Rectal smooth muscle tissue (tissue), 1 donor: ENCODE results near the gene CLPX.

Experiments
- H3K27ac ChIP-seq: one replicate; pipeline ENCODE4 v1.7.0; 2013; ENCODE audit warnings: low read depth, low read length, inconsistent platforms
- H3K27me3 ChIP-seq: one replicate; pipeline ENCODE4 v1.7.0; 2013; ENCODE audit warnings: low read length; ENCODE audit not compliant: control insufficient read depth, insufficient read depth
- H3K36me3 ChIP-seq: one replicate; pipeline ENCODE4 v1.7.0; 2013; ENCODE audit warnings: low read length; ENCODE audit not compliant: control insufficient read depth, insufficient read depth
- H3K4me1 ChIP-seq: one replicate; pipeline ENCODE4 v1.7.0; 2013; ENCODE audit warnings: low read length; ENCODE audit not compliant: control insufficient read depth, insufficient read depth
- H3K4me3 ChIP-seq: one replicate; pipeline ENCODE4 v1.7.0; 2013; ENCODE audit warnings: low read length
- H3K9ac ChIP-seq: one replicate; pipeline ENCODE4 v1.7.0; 2013; ENCODE audit warnings: low read length

CLPX gene

GRCh38 chr15:65214010-65214409 is 28.9 kb upstream of the CLPX start:
- Histone ChIP-seq H3K36me3 (no peaks in the 10 kb centered on the region), H3K27ac (no peak overlapping the region), H3K4me1 (peaks cover 10% of the 10 kb centered on the region), H3K27me3 (no peaks in the 10 kb centered on the region), H3K4me3 (no peak overlapping the region), H3K9ac (no peak overlapping the region)

DNA sequence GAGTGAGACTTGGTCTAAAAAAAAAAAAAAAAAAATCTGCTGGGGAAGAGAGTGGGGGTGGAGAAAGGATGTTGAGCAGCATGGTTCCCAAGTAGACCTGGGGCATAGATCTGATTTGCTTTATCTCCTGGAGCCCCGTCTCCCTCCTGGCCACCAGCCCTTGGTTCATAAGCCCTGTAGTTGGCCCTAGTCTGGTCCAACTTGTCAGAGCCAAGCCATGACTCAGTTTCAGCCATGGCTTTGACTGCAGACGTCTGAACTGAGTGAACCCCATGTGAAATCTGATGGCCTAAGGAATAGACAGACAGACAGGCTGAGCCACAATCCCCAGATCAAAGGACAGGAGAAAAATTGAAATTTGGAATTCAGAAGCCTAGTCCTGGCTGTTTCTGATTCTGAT is 28.1 kb upstream of the CLPX start:
- Histone ChIP-seq H3K27me3 (no peaks in the 10 kb centered on the region), H3K9ac (no peak overlapping the region), H3K4me3 (no peak overlapping the region), H3K27ac (no peak overlapping the region), H3K4me1 (peaks cover 10% of the 10 kb centered on the region), H3K36me3 (no peaks in the 10 kb centered on the region)

- no peak overlapping the region for H3K4me3 ChIP-seq
- peaks cover 14% of the 10 kb centered on the region for H3K4me1 ChIP-seq
- no peaks in the 10 kb centered on the region for H3K36me3 ChIP-seq
- no peak overlapping the region for H3K9ac ChIP-seq
- no peaks in the 10 kb centered on the region for H3K27me3 ChIP-seq
- no peak overlapping the region for H3K27ac ChIP-seq
These were observed 27.0 kb upstream of the CLPX start for GRCh38 chr15:65212097-65212496.

DNA sequence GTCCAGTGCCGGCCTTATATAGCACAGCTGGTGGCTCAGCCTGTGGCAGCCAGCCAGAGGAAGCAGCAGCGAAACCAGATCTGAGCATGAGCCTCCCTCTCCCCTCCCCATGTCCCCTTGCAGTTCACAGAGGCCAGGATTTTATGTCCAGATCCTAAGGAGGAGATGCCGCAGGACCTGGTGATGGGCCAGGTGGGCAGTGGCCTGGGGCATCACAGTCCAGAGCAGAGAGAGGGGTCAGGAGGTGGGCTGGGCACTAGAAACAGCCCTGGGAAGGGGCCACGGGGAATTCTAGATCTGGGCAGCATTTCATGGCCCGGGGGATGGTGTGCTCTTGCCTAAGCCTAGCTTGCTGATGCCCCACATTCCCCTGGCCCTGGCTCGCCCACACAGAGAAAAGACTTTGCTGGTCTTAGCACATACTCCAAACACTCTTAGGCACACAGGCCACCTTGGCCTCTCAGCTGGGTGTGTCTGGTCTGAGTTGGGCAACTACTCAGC is 26.4 kb upstream of the CLPX start:
- H3K27ac ChIP-seq, result no peak overlapping the region

DNA sequence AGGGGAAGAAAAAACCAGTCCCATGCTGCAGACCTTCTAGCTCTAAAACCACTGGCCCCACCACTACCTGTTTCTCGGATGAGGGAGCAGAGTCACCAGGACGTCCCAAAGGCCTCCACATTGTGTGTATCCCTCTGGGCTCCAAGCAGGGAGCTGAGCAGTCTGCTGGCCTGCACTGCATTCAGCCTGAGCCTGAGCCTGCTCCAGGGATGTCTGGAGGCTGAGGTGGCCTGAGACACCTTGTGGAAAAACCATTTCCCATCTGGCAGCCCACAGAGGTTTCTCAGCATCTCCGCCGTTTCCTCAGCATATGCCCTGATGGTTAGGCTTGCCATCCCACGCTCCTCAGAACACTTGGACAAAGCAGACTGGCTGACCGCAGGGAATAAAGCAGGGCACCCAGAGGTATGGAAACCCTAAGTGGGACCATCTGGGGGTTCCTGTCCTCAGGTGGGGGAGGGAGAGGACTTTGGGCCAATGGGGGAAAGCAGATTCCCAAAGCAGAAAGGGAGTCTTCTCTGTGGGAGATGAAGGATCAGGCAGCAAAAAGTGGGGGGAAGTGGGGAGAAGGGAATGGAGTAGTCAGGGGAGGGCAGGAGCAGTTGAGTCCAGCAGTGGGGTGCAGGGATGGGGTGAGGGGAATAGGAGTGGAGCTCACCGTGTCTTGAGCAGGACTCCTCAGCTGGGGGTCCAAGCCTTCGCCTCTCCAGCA is 25.8 kb upstream of the CLPX start, which contains the start of gene CILP:
Gene CILP, minus strand, starts transcription at position 704 of the 712 bp plus-strand sequence. CDS start 1,718 bp downstream, outside the sequence.
- peak within 1 kb of the TSS; percentile 19 for H3K27ac ChIP-seq
- H3K4me3 ChIP-seq, result peak within 1 kb of the TSS; percentile 2
- no peaks in the 10 kb centered on the region for H3K27me3 ChIP-seq
- no peaks in the 10 kb centered on the region for H3K36me3 ChIP-seq
- no peak within 1 kb of the TSS for H3K9ac ChIP-seq
- H3K4me1 ChIP-seq, result peaks cover 18% of the 10 kb centered on the region

More for the DNA sequence above, 26.4 kb upstream of the CLPX start:
- Histone ChIP-seq H3K4me3 (peak overlapping the region; percentile 2), H3K36me3 (no peaks in the 10 kb centered on the region), H3K27me3 (no peaks in the 10 kb centered on the region), H3K9ac (no peak overlapping the region), H3K4me1 (peaks cover 18% of the 10 kb centered on the region)

GRCh38 chr15:65209701-65210643 is 24.8 kb upstream of the CLPX start:
- H3K4me3 ChIP-seq, result no peak overlapping the region
- H3K27me3 ChIP-seq, result no peaks in the 10 kb centered on the region
- no peaks in the 10 kb centered on the region for H3K36me3 ChIP-seq
- no peak overlapping the region for H3K9ac ChIP-seq
- H3K4me1 ChIP-seq, result peaks cover 18% of the 10 kb centered on the region
- no peak overlapping the region for H3K27ac ChIP-seq

DNA sequence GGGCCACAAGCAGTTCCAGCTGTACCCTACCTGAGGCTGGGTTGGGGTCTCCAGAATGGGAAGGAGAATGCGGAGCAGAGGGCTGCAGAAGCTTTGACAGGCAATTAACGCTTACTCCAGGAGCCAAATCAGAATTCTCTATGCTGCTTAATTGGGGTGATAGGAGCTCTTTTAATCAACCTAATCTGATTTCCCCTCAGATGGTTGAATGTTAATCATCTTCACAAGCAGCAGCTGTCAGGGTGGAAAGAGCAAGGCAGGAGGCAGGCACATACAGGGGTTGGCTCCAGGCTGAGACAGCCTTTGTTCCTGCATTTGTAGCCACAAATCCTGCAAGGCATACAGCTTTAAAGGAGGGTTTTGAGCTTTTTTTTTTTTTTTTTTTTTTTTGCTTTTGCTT is 23.5 kb upstream of the CLPX start:
- H3K36me3 ChIP-seq, result no peaks in the 10 kb centered on the region
- H3K27ac ChIP-seq, result no peak overlapping the region
- no peak overlapping the region for H3K4me3 ChIP-seq
- H3K9ac ChIP-seq, result no peak overlapping the region
- H3K4me1 ChIP-seq, result peaks cover 18% of the 10 kb centered on the region
- no peaks in the 10 kb centered on the region for H3K27me3 ChIP-seq

DNA sequence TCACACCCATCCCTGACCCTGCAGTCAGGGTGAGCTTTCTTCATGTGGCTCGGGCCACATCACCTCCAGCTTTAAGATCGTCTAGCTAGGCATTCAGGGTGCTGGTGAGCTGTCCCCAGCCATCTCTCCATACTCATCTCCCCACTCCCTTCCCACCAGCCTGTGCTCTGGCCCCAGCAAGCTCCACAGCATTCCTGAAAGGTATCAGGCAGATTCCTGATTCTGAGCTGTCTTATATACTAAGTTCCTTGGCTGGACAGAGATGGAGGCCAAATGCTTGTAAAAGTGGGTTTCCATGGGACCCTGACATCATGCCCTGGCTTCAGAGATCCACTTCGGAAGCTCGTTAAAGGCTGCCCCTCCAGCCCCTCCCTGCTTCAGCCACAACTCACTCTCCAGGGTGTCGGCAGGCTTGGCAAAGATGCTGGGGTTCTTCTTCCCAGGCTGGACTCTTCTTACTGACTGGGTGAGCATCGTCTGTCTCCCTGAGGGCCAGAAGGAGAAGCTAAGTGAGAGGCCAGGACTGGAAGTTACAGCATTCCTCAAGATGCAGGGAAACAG is 22.2 kb upstream of the CLPX start:
- Histone ChIP-seq H3K27ac (no peak overlapping the region), H3K27me3 (no peaks in the 10 kb centered on the region), H3K4me3 (no peak overlapping the region), H3K36me3 (no peaks in the 10 kb centered on the region), H3K9ac (no peak overlapping the region), H3K4me1 (peaks cover 18% of the 10 kb centered on the region)

- Histone ChIP-seq H3K4me1 (peaks cover 18% of the 10 kb centered on the region), H3K4me3 (no peak overlapping the region), H3K27ac (no peak overlapping the region), H3K36me3 (no peaks in the 10 kb centered on the region), H3K9ac (no peak overlapping the region), H3K27me3 (no peaks in the 10 kb centered on the region)
These were observed 21.6 kb upstream of the CLPX start for GRCh38 chr15:65206750-65207149.

- Histone ChIP-seq H3K27ac (no peak overlapping the region), H3K4me1 (peaks cover 8% of the 10 kb centered on the region), H3K27me3 (no peaks in the 10 kb centered on the region), H3K9ac (no peak overlapping the region), H3K36me3 (no peaks in the 10 kb centered on the region), H3K4me3 (no peak overlapping the region)
These were observed 20.0 kb upstream of the CLPX start for GRCh38 chr15:65204931-65205660.

- H3K9ac ChIP-seq, result no peak overlapping the region
- no peaks in the 10 kb centered on the region for H3K27me3 ChIP-seq
- H3K27ac ChIP-seq, result no peak overlapping the region
- peaks cover 8% of the 10 kb centered on the region for H3K4me1 ChIP-seq
- H3K4me3 ChIP-seq, result no peak overlapping the region
- H3K36me3 ChIP-seq, result no peaks in the 10 kb centered on the region
These were observed 19.2 kb upstream of the CLPX start for GRCh38 chr15:65204236-65204930.
